IMR-90 (cell line): ENCODE data around the gene FSIP1. TPM values are rescaled to one million over a fixed set of nuclear protein-coding genes. Genes with fewer than 3 reads are reported as not detected.

Experiments used
- ATAC-seq: fragments of 200-7000 bp; cut with Tn5 transposase; 2 replicates; pipeline ENCODE4 v1.9.1; 2020; ENCODE audit warnings: low read depth, mild to moderate bottlenecking, moderate library complexity
- BruUV-seq: library from RNA; stranded (reverse); fragments of 400-500 nt; replicated peaks from 2 replicates; lab custom pipeline; 2021; lab: Mats Ljungman, UMichigan
- CTCF ChIA-PET: fragments of 300-600 bp; formaldehyde crosslinking; extraction: SDS; loops from one replicate; lab custom pipeline; 2021; ENCODE audit warnings: antibody characterized with exemption; lab: Yijun Ruan, JAX
- POLR2A ChIA-PET: fragments of 300-600 bp; sonication (Branson Sonifier 250); formaldehyde crosslinking; loops from one replicate; lab custom pipeline; 2022; ENCODE audit warnings: antibody characterized with exemption; ENCODE audit not compliant: unreplicated experiment; lab: Charles Lee
- DNase-seq: peaks from one replicate; pipeline ENCODE4 v3.0.0; 2013
- H2AFZ ChIP-seq: replicated peaks from 2 replicates; pipeline ENCODE3; 2013; ENCODE audit warnings: low read length, mild to moderate bottlenecking; ENCODE audit not compliant: poor library complexity
- H2AK5ac ChIP-seq: 2 replicates; pipeline ENCODE4 v1.6.1; 2013; ENCODE audit warnings: low read depth, low read length, inconsistent platforms
- H2AK9ac ChIP-seq: replicated peaks from 2 replicates; pipeline ENCODE3; 2013; ENCODE audit warnings: mild to moderate bottlenecking, low read depth, low read length, moderate library complexity; ENCODE audit not compliant: poor library complexity
- H2BK120ac ChIP-seq: 2 replicates; pipeline ENCODE4 v1.6.1; 2013; ENCODE audit warnings: low read depth, low read length, inconsistent platforms
- H2BK15ac ChIP-seq: 3 replicates; pipeline ENCODE4 v1.6.1; 2013; ENCODE audit warnings: low read depth, low read length, inconsistent platforms
- H2BK20ac ChIP-seq: 2 replicates; pipeline ENCODE4 v1.6.1; 2013; ENCODE audit warnings: low read depth, mild to moderate bottlenecking, inconsistent platforms, low read length, moderate library complexity
- H2BK5ac ChIP-seq: 2 replicates; pipeline ENCODE4 v1.6.1; 2013; ENCODE audit warnings: mild to moderate bottlenecking, low read depth, low read length, inconsistent platforms; ENCODE audit not compliant: poor library complexity, severe bottlenecking
- H3K14ac ChIP-seq: replicated peaks from 2 replicates; pipeline ENCODE4 v1.6.1; 2013; ENCODE audit warnings: low read depth, low read length, inconsistent platforms
- H3K18ac ChIP-seq: 2 replicates; pipeline ENCODE4 v1.6.1; 2013; ENCODE audit warnings: low read depth, low read length, control low read depth
- H3K23ac ChIP-seq: 2 replicates; pipeline ENCODE4 v1.6.1; 2013; ENCODE audit warnings: low read depth, low read length, inconsistent platforms
- H3K27ac ChIP-seq: 2 replicates; pipeline ENCODE4 v1.5.1; 2013; ENCODE audit warnings: mild to moderate bottlenecking, control low read depth, low read length; ENCODE audit not compliant: insufficient read depth
- H3K27me3 ChIP-seq: 2 replicates; pipeline ENCODE4 v1.6.1; 2013; ENCODE audit warnings: low read length; ENCODE audit not compliant: control insufficient read depth, insufficient read depth
- H3K36me3 ChIP-seq: 2 replicates; pipeline ENCODE4 v1.6.1; 2013; ENCODE audit warnings: low read length, mixed read lengths; ENCODE audit not compliant: control insufficient read depth, insufficient read depth
- H3K4ac ChIP-seq: 2 replicates; pipeline ENCODE4 v1.6.1; 2013; ENCODE audit warnings: low read depth, low read length, inconsistent platforms
- H3K4me1 ChIP-seq: 2 replicates; pipeline ENCODE4 v1.6.1; 2013; ENCODE audit warnings: low read length, mixed read lengths; ENCODE audit not compliant: control insufficient read depth, insufficient read depth
- H3K4me2 ChIP-seq: 2 replicates; pipeline ENCODE4 v1.6.1; 2013; ENCODE audit warnings: low read depth, mild to moderate bottlenecking, control low read depth, low read length, moderate library complexity
- H3K4me3 ChIP-seq: 2 replicates; pipeline ENCODE4 v1.5.1; 2013; ENCODE audit warnings: low read depth, mild to moderate bottlenecking, control low read depth, low read length, moderate library complexity; ENCODE audit not compliant: insufficient read depth
- H3K56ac ChIP-seq: 2 replicates; pipeline ENCODE4 v1.6.1; 2013; ENCODE audit warnings: low read length, inconsistent platforms; ENCODE audit not compliant: insufficient read depth; ENCODE audit errors: extremely low read depth
- H3K79me1 ChIP-seq, 2 experiments: 2 replicates each; pipeline ENCODE4 v1.6.1; 2013; ENCODE audit warnings: low read length in 2 of 2, inconsistent platforms in 1 of 2, low read depth in 1 of 2
- H3K9ac ChIP-seq: 2 replicates; pipeline ENCODE4 v1.6.1; 2013; ENCODE audit warnings: low read depth, low read length, control low read depth
- H3K9me1 ChIP-seq: 2 replicates; pipeline ENCODE4 v1.6.1; 2013; ENCODE audit warnings: low read length, inconsistent platforms; ENCODE audit not compliant: insufficient read depth
- H3K9me3 ChIP-seq: 2 replicates; pipeline ENCODE4 v1.6.1; 2013; ENCODE audit warnings: low read length; ENCODE audit not compliant: control insufficient read depth, insufficient read depth
- H4K20me1 ChIP-seq: 2 replicates; pipeline ENCODE4 v1.6.1; 2013; ENCODE audit warnings: low read length, inconsistent platforms; ENCODE audit not compliant: insufficient read depth
- H4K5ac ChIP-seq: 2 replicates; pipeline ENCODE4 v1.6.1; 2013; ENCODE audit warnings: mild to moderate bottlenecking, low read depth, low read length, control low read depth
- H4K8ac ChIP-seq, 2 experiments: 2 replicates each; pipeline ENCODE4 v1.6.1; 2013; ENCODE audit warnings: low read depth in 2 of 2, low read length in 2 of 2, control low read depth in 1 of 2, inconsistent platforms in 1 of 2
- H4K91ac ChIP-seq: 2 replicates; pipeline ENCODE4 v1.6.1; 2013; ENCODE audit warnings: low read depth, low read length, inconsistent platforms; ENCODE audit not compliant: insufficient read depth
- ELK1 ChIP-seq: fragments of 150-350 bp; IDR thresholded peaks from 2 replicates; pipeline ENCODE4 v1.6.1; 2016; ENCODE audit warnings: low read depth, mild to moderate bottlenecking, low read length, moderate library complexity, borderline replicate concordance
- MXI1 ChIP-seq: IDR thresholded peaks from 2 replicates; pipeline ENCODE4 v1.6.1; 2012; ENCODE audit warnings: low read depth, mild to moderate bottlenecking, low read length, moderate library complexity, borderline replicate concordance
- WGBS, 2 experiments: methylation state at CpG; one replicate each; pipeline versions ENCODE4 v1.1.5 to v1.1.7; 2013; ENCODE audit warnings: missing lambda C conversion rate in 2 of 2; ENCODE audit not compliant: insufficient read length in 1 of 2; ENCODE audit errors: extremely low coverage in 2 of 2; 5-methylcytosine and 5-hydroxymethylcytosine counted together
- dilution Hi-C: fragments of 300-500 bp; cut with HindIII; formaldehyde crosslinking; loops from one replicate; pipeline ENCODE4 v1.14.3; 2018; ENCODE audit warnings: low sequenced_read_pairs; ENCODE audit not compliant: unreplicated experiment
- in situ Hi-C: fragments of 300-500 bp; cut with MboI; formaldehyde crosslinking; loops from 3 replicates; pipeline ENCODE4 v1.14.3; 2019; ENCODE audit warnings: low sequenced_read_pairs, inconsistent platforms, mixed read lengths
- intact Hi-C: fragments of 100-400 bp; cut with micrococcal nuclease; formaldehyde crosslinking; loops from 2 replicates; pipeline ENCODE4 v1.10.0; 2022
- polyA plus RNA-seq, 3 experiments: library from polyadenylated mRNA; depleted of rRNA; stranded (reverse); fragments of >200 nt; gene quantifications; 2 replicates each; pipeline ENCODE4 v1.2.3, GENCODE V29; 2012; ENCODE audit warnings: low replicate concordance in 1 of 3
- total RNA-seq: library from RNA; depleted of rRNA; stranded (reverse); fragments of >200 nt; gene quantifications from 2 replicates; pipeline ENCODE4 v1.2.3, GENCODE V29; 2012
- TF ChIP-seq, protein P1 (sequence below): fragments of 150-350 bp; IDR thresholded peaks from 2 replicates; pipeline ENCODE4 v1.6.1; 2017; ENCODE audit warnings: mild to moderate bottlenecking, antibody characterized with exemption, low read length, low read depth

FSIP1 gene
- total and polyA plus RNA-seq, 2 of the 4 experiments (the other 2 are of a cell fraction), result 0.10 to 0.18 TPM

DNA sequence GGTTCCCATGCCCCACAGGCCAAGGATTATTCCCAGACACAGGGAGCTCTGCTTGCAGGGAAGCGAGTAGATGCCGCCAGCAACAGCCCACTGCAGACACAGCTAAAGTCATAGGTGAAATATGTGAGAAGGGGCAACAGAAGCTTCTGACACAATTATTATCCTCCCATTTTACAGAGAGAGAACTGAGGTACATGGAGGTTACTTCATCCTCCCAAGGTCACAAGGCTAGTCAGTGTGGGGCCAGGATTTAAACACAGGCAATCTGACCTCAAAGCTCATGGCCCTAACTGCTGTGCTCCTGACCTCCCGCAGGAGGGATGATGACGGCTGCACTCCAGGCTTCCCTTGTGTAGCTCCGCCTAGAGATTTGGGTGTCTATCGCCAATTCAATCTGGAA, 15.7 kb upstream of the FSIP1 start:
- Histone ChIP-seq H3K4ac (no peak overlapping the region), H2BK120ac (no peak overlapping the region), H3K4me1 (peaks cover 3% of the 10 kb centered on the region; the same call in 1 of the 2 replicates), H2BK5ac (no peak overlapping the region), H3K4me3 (no peak overlapping the region), H3K27me3 (no peaks in the 10 kb centered on the region), H2BK15ac (no peak overlapping the region), H3K79me1 (peaks cover 38 to 74% of the 10 kb centered on the region in 2 experiments), H4K20me1 (peaks cover 13% of the 10 kb centered on the region; the same call in 1 of the 2 replicates), H2BK20ac (no peak overlapping the region), H3K9me1 (peaks cover 50% of the 10 kb centered on the region), H3K56ac (no peak overlapping the region), H3K18ac (no peak overlapping the region), H3K27ac (no peak overlapping the region), H2AK5ac (no peak overlapping the region), H4K5ac (no peak overlapping the region), H3K4me2 (no peak overlapping the region), H3K14ac (no peak overlapping the region), H4K8ac (no peak overlapping the region), H3K36me3 (peaks cover 26% of the 10 kb centered on the region), H3K23ac (peak overlapping the region; percentile 11; the same call in 1 of the 2 replicates), H2AK9ac (no peak overlapping the region), H2AFZ (no peak overlapping the region), H4K91ac (no peak overlapping the region), H3K9ac (no peak overlapping the region), H3K9me3 (no peaks in the 10 kb centered on the region)
- dilution Hi-C loops (no loop called here), intact Hi-C loops (no loop called here), in situ Hi-C loops (no loop called here)
- DNase-seq (no peak), ATAC-seq (no peak)
- CTCF ChIA-PET, result no interaction called here
- TF ChIP-seq, protein P1, sequence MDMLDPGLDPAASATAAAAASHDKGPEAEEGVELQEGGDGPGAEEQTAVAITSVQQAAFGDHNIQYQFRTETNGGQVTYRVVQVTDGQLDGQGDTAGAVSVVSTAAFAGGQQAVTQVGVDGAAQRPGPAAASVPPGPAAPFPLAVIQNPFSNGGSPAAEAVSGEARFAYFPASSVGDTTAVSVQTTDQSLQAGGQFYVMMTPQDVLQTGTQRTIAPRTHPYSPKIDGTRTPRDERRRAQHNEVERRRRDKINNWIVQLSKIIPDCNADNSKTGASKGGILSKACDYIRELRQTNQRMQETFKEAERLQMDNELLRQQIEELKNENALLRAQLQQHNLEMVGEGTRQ, result no peak
- TF ChIP-seq MXI1 (no peak), ELK1 (no peak)
- BruUV-seq, result no TSS peak
- POLR2A ChIA-PET, result no interaction called here
- no CpG with 5 or more reads among the region's 6 CpGs for WGBS, 2 experiments
